ENCODE results near the gene RBM20.
A peak's percentile ranks its signal among the peaks of the same experiment; 100 is the strongest.

Gene RBM20

DNA sequence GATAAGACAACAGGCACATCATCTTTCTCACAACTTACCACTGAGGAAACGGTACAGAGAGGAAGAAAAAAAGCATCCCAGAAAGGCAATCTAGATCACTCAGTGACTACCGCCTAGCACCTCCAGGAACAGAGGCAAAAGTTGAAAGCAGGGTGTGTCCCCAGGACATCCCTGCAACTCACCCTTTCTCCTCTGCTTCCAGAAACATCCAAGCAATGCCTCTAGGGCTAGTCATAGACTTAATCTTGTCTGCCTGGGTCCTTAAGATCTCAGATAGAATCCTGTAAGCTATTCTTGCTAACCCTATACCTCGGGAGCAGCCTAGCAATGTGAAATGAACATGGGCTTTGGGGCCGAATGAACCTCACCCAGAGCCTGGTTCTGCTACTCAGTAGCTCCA, 208.8 kb downstream of the RBM20 start:
- ATAC-seq = no peak

GRCh38 chr10:110853921-110854605, 209.9 kb downstream of the RBM20 start:
- TF ChIP-seq RARB (CRISPR knock-in tag; IDR thresholded peaks at IDR 0.05) (no peak), GLIS3 (CRISPR knock-in tag; IDR thresholded peaks at IDR 0.05) (no peak), ARNTL (CRISPR knock-in tag; IDR thresholded peaks at IDR 0.05; ENCODE audit: borderline replicate concordance, low read depth) (no peak), TSHZ2 (CRISPR knock-in tag; IDR thresholded peaks at IDR 0.05) (no peak), ZC3H10 (CRISPR knock-in tag; IDR thresholded peaks at IDR 0.05) (no peak), ZNF565 (CRISPR knock-in tag; conservative IDR thresholded peaks at IDR 0.05; ENCODE audit: low read depth) (no peak)
- TF ChIP-seq, protein P1, sequence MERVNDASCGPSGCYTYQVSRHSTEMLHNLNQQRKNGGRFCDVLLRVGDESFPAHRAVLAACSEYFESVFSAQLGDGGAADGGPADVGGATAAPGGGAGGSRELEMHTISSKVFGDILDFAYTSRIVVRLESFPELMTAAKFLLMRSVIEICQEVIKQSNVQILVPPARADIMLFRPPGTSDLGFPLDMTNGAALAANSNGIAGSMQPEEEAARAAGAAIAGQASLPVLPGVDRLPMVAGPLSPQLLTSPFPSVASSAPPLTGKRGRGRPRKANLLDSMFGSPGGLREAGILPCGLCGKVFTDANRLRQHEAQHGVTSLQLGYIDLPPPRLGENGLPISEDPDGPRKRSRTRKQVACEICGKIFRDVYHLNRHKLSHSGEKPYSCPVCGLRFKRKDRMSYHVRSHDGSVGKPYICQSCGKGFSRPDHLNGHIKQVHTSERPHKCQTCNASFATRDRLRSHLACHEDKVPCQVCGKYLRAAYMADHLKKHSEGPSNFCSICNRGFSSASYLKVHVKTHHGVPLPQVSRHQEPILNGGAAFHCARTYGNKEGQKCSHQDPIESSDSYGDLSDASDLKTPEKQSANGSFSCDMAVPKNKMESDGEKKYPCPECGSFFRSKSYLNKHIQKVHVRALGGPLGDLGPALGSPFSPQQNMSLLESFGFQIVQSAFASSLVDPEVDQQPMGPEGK (CRISPR knock-in tag; IDR thresholded peaks at IDR 0.05; ENCODE audit: borderline replicate concordance) = no peak
- ATAC-seq = no peak

More for the DNA sequence above, 208.8 kb downstream of the RBM20 start:
- TF ChIP-seq ISL1 (CRISPR knock-in tag; IDR thresholded peaks at IDR 0.05) (no peak), ZFP30 (CRISPR knock-in tag; IDR thresholded peaks at IDR 0.05) (no peak)
- TF ChIP-seq, protein P2, sequence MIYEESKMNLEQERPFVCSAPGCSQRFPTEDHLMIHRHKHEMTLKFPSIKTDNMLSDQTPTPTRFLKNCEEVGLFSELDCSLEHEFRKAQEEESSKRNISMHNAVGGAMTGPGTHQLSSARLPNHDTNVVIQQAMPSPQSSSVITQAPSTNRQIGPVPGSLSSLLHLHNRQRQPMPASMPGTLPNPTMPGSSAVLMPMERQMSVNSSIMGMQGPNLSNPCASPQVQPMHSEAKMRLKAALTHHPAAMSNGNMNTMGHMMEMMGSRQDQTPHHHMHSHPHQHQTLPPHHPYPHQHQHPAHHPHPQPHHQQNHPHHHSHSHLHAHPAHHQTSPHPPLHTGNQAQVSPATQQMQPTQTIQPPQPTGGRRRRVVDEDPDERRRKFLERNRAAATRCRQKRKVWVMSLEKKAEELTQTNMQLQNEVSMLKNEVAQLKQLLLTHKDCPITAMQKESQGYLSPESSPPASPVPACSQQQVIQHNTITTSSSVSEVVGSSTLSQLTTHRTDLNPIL (CRISPR knock-in tag; IDR thresholded peaks at IDR 0.05; ENCODE audit: low read depth) = no peak

GRCh38 chr10:110857265-110858171, 213.4 kb downstream of the RBM20 start:
- TF ChIP-seq, protein P2 (CRISPR knock-in tag; IDR thresholded peaks at IDR 0.05; ENCODE audit: low read depth) = no peak
- TF ChIP-seq TSHZ2 (CRISPR knock-in tag; IDR thresholded peaks at IDR 0.05) (peak; percentile 71), CSRNP3 (CRISPR knock-in tag; IDR thresholded peaks at IDR 0.05) (no peak), GLIS3 (CRISPR knock-in tag; IDR thresholded peaks at IDR 0.05) (no peak), ZC3H10 (CRISPR knock-in tag; IDR thresholded peaks at IDR 0.05) (no peak), TCF4 (CRISPR knock-in tag; IDR thresholded peaks at IDR 0.05; ENCODE audit: borderline replicate concordance) (peak; percentile 56; the same call in 1 of the 2 replicates), ZNF565 (CRISPR knock-in tag; conservative IDR thresholded peaks at IDR 0.05; ENCODE audit: low read depth) (no peak), ZNF8 (CRISPR knock-in tag; IDR thresholded peaks at IDR 0.05) (no peak), ISL1 (CRISPR knock-in tag; IDR thresholded peaks at IDR 0.05) (no peak)
- ATAC-seq = no peak

Measured in SK-N-SH treated with all-trans-retinoic acid at 6 μM for 48 hours (cell line).